ENCODE results near the gene PDE9A. TPM values are rescaled to one million over a fixed set of nuclear protein-coding genes. Genes with fewer than 3 reads are reported as not detected.

Gene PDE9A
- not detected for total RNA-seq (2021; fragmentation: NEBNext Ultra II Directional; extraction: Animal tissue kit (Norgen Biotek cat#: 25700))
- long read RNA-seq: 0 reads

DNA sequence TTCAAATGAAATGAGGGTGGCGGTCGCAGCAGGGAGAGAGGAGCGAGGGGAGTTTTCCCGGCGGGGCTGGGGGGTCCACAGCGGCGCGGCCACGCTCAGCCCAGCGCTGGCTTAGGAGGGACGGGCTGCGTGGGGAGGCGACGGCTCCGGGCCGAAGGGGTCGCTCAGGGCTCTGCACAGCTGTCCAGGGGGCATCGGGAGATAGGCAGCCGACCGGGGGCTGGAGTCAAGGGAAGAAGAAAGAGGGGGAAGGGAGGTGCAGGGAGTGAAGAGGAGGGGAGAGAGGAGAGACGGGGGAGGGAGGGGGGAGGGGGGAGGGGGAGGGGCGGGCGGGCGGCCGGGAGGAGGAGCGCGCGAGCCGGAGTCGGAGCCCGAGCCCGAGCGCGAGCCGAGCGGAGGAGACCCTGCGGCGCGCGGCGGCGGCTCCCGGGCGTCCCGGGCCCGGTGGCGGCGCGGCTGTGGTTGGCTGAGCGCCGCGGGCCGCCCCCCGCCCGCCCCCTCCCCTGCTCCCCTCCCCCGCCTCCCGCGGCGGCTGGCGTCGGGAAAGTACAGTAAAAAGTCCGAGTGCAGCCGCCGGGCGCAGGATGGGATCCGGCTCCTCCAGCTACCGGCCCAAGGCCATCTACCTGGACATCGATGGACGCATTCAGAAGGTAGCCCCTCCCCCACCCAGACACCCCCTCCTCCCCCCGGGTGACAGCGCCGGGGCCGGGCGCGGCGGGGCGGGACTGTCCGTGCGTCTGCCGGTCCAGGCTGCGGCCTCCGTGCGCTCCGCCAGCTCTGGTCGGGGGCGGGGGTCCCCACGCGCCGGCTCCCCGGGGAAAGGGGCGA, at the start of gene PDE9A:
Gene PDE9A, plus strand, starts transcription at position 391 of the 831 bp plus-strand sequence. Its CDS starts 194 bp downstream, at position 585.
- DNase-seq: no peak
- H3K36me3 Mint-ChIP-seq (ENCODE audit: low read depth): no peaks in the 10 kb centered on the region

DNA sequence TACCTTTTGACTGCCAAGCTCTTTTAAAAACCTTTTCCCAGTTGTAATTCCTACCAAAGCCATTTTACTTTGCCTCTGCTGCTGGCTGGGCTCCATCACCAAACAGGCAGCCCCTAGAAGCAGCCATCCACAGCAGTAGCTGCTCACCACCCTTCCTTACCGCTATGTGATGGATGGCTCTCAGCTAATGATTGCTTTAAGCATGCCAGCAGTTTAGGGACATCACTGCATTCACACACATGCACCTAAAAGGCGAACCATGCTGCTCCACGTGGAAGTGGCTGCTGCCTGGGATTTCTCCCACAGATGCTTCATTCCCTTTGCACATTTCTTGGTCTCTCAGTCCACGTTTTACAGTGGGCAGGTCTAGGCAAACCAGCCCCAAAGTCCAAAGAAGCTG, 46.3 kb upstream of the PDE9A start:
- H3K36me3 Mint-ChIP-seq (ENCODE audit: low read depth): peaks cover 21% of the 10 kb centered on the region
- H3K27me3 Mint-ChIP-seq (ENCODE audit: insufficient read depth): peaks cover 3% of the 10 kb centered on the region; the same call in 1 of the 2 replicates
- H3K4me1 Mint-ChIP-seq (ENCODE audit: low read depth): no peaks in the 10 kb centered on the region
- no peak for DNase-seq
- TF ChIP-seq, protein P1, sequence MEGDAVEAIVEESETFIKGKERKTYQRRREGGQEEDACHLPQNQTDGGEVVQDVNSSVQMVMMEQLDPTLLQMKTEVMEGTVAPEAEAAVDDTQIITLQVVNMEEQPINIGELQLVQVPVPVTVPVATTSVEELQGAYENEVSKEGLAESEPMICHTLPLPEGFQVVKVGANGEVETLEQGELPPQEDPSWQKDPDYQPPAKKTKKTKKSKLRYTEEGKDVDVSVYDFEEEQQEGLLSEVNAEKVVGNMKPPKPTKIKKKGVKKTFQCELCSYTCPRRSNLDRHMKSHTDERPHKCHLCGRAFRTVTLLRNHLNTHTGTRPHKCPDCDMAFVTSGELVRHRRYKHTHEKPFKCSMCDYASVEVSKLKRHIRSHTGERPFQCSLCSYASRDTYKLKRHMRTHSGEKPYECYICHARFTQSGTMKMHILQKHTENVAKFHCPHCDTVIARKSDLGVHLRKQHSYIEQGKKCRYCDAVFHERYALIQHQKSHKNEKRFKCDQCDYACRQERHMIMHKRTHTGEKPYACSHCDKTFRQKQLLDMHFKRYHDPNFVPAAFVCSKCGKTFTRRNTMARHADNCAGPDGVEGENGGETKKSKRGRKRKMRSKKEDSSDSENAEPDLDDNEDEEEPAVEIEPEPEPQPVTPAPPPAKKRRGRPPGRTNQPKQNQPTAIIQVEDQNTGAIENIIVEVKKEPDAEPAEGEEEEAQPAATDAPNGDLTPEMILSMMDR (IDR thresholded peaks at IDR 0.05): no peak
- peaks cover 74% of the 10 kb centered on the region for H3K9me3 Mint-ChIP-seq
- H3K4me3 Mint-ChIP-seq: no peak overlapping the region
- H3K27ac Mint-ChIP-seq: no peak overlapping the region

More for the DNA sequence above, at the start of gene PDE9A:
- Mint-ChIP-seq H3K4me3 (no peak within 1 kb of the TSS; the same call in 1 of the 2 replicates), H3K9me3 (peaks cover 21% of the 10 kb centered on the region), H3K4me1 (ENCODE audit: low read depth) (no peaks in the 10 kb centered on the region), H3K27me3 (ENCODE audit: insufficient read depth) (peaks cover 37% of the 10 kb centered on the region), H3K27ac (no peak within 1 kb of the TSS)
- TF ChIP-seq, protein P1 (IDR thresholded peaks at IDR 0.05): no peak

DNA sequence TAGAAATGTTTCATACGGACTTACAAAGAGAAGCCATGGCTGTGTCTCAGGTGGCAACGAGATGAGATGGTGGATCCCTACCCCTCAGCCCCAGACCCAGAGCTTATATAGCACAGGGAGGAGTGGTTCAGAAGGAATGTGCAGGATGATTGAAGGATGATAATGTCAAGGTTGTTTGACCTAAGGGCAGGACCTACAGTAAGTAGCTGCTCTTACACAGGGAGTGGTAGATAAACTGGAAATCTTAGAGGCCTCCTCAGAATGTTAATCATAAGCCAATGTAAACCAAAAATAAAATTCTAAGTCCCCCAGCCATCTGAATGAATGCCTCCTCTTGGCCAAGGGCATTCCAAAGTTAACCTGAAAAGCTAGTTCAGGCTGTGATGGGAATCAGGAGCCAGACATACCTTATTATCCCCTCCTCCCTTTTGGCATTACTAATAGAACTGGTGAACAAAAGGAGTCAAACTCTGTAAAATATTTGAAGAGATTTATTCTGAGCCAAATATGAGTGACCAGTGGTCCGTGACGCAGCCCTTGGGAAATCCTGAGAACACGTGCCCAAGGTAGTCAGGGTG, 45.8 kb upstream of the PDE9A start:
- no peak for DNase-seq
- peaks cover 3% of the 10 kb centered on the region; the same call in 1 of the 2 replicates for H3K27me3 Mint-ChIP-seq (ENCODE audit: insufficient read depth)
- H3K4me3 Mint-ChIP-seq: no peak overlapping the region
- TF ChIP-seq, protein P1 (IDR thresholded peaks at IDR 0.05): no peak
- peaks cover 25% of the 10 kb centered on the region for H3K36me3 Mint-ChIP-seq (ENCODE audit: low read depth)
- no peak overlapping the region for H3K27ac Mint-ChIP-seq
- no peaks in the 10 kb centered on the region for H3K4me1 Mint-ChIP-seq (ENCODE audit: low read depth)
- peaks cover 75% of the 10 kb centered on the region for H3K9me3 Mint-ChIP-seq

DNA sequence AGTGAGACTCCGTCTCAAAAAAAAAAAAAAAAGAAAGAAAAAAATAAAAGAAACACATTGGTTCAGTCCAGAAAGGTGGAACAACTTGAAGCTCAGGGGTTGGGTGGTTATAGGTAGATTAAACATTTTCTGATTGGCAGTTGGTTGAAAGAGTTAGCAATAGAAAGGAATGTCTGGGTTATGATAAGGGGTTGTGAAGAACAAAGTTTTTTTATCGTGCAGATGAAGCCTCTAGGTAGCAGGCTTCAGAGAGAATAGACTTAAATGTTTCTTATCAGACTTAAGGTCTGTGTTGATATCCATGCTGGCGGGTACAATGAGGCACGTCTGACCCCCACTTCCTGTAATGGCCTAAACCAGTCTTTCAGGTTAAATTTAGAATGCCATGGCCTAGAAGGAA, 45.0 kb upstream of the PDE9A start:
- Mint-ChIP-seq H3K4me1 (ENCODE audit: low read depth) (no peaks in the 10 kb centered on the region), H3K27ac (no peak overlapping the region), H3K4me3 (no peak overlapping the region), H3K27me3 (ENCODE audit: insufficient read depth) (peaks cover 3% of the 10 kb centered on the region), H3K36me3 (ENCODE audit: low read depth) (peaks cover 26% of the 10 kb centered on the region), H3K9me3 (peaks cover 77% of the 10 kb centered on the region)
- no peak for DNase-seq
- TF ChIP-seq, protein P1 (IDR thresholded peaks at IDR 0.05): no peak

DNA sequence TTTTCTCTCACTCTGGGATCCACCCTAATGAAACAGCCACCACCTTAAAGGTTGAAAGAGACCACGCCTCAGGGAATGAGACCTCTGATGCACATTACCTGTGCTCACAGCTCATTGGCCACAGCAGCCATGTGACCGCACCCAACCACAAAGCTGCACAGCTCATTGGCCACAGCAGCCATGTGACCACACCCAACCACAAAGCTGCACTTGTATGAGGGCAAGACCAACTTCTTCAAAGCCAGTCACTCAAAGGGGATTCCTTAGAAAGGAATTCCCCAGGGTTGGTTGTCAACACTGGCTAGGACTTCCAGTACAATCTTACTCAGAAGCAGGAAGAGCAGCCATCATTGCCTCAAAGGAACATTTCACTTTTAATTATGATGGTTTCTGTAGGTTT, 43.6 kb upstream of the PDE9A start:
- Mint-ChIP-seq H3K36me3 (ENCODE audit: low read depth) (peaks cover 26% of the 10 kb centered on the region), H3K27ac (no peak overlapping the region), H3K9me3 (peaks cover 75% of the 10 kb centered on the region), H3K27me3 (ENCODE audit: insufficient read depth) (peaks cover 3% of the 10 kb centered on the region), H3K4me1 (ENCODE audit: low read depth) (no peaks in the 10 kb centered on the region), H3K4me3 (no peak overlapping the region)
- TF ChIP-seq, protein P1 (IDR thresholded peaks at IDR 0.05): no peak
- no peak for DNase-seq
